HT-29 (cell line): ENCODE data around the gene FOXN4. TPM values are rescaled to one million over a fixed set of nuclear protein-coding genes. Genes with fewer than 3 reads are reported as not detected.

ENCODE experiments used
- DNase-seq: peaks from one replicate; pipeline ENCODE4 v3.0.0-alpha.2; 2015; ENCODE audit warnings: low spot score
- total RNA-seq: library from RNA; depleted of rRNA; stranded (reverse); fragments of >200 nt; shearing (Covaris generic); gene quantifications from 2 replicates; pipeline ENCODE4 v1.2.3, GENCODE V29; 2014

Gene FOXN4
- total RNA-seq, 1 experiment from 2014 or later = not detected

DNA sequence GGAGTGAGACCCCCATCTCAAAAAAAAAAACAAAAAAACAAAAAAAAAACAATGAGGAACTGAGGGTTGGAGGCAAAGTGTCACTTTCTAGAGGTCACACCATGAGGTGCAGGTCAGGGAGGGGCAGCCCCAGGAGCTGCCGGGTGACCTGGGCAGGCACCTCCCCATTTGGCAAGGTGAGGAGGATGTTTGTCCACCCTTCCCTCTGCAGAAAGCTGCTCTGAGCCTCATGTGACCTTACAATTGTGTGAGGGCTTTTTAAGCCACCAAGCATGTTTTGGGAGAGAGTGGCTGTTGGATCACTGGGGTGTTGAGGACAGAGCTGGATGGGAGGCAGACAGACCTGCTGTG is 49.6 kb downstream of the FOXN4 start:
- no peak for DNase-seq

DNA sequence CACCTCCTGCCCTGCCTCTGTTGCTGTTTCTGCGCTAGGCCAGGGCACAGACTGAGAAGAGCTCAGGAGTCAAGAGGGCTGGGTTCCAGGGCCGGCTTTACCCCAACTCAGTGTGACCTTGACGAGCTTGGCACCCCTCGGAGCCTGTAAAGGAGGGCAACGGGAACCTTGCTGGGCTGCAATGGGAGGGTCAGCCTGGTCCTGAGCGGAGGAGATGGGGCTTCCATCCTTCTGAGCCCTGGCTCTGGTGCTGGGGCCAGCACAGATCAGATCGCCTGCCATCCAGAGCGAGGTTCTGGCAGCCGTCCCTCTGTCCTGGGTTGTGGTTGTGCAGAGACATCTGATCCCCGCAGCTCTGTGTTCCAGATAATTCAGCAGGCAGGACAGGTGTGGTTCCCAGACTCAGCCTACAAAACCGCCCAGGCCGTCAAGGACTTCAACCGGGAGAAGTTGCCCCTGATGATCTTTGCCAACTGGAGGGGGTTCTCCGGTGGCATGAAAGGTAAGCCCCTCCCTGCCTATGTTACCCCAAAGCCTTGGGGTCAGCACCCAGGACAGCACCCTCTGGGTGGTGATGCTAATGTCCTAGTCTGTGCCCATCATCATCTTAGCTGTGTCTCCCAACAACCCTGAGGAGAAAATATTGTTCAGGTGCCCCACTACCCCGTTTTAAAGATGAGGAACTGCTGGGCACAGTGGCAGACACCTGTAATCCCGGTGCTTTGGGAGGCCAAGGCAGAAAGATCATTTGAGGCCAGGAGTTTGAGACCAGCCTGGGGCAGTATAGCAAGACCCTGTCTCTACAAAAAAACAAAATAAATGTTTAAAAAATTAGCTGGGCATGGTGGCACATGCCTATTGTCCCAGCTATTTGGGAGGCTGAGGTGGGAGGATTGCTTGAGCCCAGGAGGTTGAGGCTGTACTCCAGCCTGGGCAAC is 50.2 kb downstream of the FOXN4 start:
- DNase-seq = no peak

DNA sequence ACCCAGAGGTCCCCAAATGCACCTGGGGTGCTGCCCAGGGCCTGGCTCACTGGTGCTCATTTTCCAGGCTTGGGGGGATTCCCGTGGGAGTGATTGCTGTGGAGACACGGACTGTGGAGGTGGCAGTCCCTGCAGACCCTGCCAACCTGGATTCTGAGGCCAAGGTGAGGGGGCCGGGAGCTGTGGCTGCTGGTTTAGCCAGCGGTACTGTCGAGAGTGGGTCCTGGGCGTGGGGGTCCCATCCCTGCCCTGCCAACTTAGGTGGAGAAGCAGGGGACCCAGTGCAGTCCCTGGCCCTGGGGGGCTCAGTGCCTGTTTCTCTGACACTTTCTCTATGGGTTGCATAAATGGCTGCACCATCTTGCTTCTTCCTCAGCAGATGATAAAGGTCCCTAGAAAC is 50.9 kb downstream of the FOXN4 start:
- no peak for DNase-seq

DNA sequence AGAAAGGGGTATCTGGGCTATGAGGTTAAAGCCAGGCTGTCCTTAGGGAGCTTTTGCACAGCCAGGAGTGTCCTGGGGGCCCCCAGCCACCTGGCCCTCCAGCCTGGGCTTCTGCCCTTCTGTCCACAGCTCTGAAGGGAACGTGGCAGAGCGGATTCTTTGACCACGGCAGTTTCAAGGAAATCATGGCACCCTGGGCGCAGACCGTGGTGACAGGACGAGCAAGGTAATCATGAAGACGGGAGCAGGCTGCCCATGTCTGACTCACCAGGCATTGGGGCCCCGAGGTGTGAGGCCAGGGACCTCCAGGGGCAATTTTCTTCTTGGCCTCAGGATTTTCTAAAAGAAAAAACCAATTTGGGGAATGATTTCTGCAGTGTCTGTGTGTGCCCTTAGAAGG is 53.1 kb downstream of the FOXN4 start:
- DNase-seq = no peak

DNA sequence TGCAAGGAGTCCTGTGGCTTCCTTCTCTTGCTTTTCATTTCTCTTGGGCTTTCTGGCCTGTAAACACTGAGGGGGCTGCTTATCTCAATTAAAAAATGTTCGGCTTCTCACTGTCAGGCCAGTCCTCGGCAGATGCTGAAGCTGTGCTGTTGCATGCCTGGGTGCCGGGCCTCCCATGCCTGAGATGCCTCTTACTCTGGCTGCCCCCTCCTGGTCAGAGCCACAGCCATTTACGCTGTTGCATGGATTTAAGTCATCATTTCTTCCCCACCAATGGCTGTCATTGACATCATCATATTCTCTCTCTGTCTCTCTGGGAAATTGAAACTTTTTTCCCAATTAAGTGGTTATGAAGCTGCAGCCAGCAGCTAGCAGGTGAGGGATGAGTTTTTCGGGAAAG is 53.7 kb downstream of the FOXN4 start:
- DNase-seq = peak; percentile 34

DNA sequence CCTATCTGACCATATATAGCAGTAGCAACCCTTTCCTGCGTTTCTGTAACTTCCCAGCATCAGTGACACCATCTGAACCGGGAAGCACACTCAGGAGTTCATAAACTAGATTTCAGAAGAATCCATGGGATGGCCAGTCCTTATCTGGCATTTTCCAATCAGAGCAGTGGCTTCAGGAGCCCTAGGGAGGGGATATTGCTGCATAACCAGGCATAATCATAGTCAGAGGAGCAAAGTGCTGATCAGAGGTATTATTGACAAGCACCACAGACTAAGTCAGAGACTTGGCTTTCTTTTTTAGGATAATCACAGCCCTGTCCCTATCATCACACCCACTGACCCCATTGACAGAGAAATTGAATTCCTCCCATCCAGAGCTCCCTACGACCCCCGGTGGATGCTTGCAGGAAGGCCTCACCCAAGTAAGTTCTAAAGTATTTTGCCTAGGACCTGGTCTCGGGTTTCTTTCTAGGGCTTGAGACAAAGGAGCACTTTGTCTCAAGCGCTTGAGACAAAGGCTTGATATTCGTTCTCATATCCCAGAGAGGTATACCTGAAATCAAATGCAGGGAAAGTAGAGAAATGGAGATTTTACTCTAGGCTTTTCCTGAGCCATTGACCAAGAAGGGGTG is 55.1 kb downstream of the FOXN4 start:
- no peak for DNase-seq

DNA sequence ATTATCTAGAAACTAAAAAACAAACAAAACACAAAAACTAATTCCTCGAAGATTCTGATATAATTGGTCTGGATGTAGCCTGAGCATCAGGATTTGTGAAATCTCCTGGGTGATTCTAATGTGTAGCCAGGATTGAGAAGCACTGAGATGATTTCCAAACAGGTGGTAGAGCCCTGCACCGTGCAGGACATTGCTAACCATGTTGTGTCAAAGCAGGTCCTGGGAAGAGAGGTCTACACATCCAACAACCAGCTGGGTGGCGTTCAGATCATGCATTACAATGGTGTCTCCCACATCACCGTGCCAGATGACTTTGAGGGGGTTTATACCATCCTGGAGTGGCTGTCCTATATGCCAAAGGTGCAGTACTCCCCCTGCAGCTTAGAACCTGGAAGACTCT is 56.3 kb downstream of the FOXN4 start:
- DNase-seq = no peak

DNA sequence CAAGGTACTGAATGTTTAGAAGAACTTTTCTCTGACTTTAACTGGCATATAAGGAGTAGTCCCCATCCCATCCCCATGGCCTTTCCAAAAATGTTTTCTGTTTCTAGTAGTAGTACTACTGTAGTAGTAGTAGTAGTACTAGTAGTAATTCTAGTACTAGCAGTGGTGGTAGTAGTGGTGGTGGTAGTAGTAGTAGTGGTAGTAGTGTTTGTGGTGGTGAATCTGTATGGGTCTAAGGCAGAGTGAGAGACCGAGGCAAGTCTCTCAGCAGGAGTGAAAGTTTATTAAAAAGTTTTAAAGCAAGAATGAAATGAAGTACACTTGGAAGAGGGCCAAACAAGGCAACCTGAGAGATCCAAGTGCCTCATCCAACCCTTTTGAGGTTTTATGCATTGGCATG is 58.6 kb downstream of the FOXN4 start:
- no peak for DNase-seq

DNA sequence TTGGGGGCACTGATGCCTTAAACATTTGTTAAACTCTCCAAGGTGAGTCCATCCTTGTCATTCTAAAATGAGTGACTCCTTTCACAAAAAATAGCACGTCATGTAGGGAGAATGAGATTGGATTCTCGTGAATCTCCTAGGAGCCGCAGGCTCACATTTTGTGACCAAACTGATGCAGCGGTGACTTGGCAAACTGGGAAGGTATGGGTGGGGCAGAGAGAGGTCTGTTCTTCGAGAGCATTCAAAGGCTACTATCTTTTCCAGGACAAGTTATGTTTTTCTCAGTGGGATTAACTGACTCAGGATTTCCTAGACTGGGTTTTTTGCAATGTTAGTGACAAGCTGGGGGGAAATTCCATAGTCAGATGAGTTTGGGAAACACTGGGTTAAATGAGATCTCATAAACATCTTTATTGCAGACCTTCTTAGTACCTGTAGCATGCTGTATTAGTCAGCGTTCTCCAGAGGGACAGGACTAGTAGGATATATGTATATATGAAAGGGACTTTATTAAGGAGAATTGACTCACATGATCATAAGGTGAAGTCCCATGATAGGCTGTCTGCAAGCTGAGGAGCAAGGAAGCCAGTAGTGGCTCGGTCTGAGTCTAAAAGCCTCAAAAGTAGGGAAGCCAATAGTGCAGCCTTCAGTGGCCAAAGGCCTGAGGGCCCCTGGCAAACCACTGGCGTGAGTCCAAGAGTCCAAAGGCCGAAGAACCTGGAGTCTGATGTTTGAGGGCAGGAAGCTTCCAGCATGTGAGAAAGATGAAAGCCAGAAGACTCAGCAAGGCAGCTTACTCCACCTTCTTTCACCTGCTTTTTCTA is 61.0 kb downstream of the FOXN4 start:
- DNase-seq = peak; percentile 71

DNA sequence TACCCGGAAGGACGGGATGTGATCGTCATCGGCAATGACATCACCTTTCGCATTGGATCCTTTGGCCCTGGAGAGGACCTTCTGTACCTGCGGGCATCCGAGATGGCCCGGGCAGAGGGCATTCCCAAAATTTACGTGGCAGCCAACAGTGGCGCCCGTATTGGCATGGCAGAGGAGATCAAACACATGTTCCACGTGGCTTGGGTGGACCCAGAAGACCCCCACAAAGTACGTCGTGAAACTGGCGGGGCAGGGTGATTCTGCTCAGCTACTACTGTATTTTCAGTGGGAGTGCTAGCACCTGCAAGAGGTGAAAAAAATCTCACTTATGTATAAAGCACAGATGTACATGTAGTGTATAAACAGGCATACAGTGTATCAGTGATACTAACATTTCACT is 62.9 kb downstream of the FOXN4 start:
- DNase-seq = no peak

DNA sequence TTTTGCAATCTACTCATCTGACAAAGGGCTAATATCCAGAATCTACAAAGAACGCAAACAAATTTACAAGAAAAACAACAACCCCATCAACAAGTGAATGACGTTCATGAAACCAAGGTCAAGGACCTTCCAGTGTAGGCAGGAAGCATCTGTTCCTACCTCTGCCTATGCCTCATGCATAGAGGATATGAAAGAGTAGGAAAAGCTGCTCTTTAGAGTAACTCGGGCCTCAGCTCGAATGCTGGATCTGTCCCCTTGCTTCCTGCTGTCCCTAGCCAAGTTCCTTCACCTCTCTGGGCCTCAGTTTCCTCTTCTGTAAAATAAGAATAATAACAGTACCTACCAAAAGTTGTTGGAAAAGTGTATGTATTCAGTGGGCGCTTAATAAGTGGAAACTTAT is 65.0 kb downstream of the FOXN4 start:
- no peak for DNase-seq

DNA sequence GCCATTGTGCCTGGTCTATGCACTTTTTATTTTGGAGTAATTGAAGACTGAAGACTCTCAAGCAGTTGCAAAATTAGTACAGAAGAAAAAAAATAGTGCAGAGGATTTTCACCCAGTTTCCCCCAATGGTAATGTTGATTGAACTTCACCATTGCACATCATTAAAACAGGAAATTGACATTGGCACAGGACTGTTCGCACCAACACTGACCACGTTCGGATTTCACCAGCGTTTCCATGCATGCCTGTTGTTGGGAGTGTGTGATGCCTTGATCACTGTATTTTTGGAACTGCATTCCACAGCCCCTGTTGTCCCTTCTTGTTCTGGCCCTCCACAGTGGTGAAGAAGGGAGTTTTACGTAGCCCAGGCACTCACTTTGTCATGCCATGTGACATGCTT is 67.1 kb downstream of the FOXN4 start:
- DNase-seq = no peak

DNA sequence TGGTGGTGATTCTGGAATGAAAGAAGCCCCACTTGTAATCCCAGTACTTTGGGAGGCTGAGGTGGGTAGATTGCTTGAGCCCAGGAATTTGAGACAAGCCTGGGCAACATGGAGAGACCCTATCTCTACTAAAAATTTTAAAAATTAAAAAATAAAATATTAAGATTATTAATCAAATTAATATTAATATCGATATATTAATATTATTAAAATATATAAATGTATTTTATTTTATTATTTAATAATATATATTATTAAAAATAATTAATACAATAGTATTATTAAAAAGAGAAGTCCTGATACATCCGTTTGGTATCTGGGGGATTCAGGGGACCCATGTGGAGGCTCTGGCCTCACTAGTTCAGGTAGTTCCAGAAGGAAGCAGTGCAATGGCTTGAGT is 68.7 kb downstream of the FOXN4 start:
- DNase-seq = no peak

DNA sequence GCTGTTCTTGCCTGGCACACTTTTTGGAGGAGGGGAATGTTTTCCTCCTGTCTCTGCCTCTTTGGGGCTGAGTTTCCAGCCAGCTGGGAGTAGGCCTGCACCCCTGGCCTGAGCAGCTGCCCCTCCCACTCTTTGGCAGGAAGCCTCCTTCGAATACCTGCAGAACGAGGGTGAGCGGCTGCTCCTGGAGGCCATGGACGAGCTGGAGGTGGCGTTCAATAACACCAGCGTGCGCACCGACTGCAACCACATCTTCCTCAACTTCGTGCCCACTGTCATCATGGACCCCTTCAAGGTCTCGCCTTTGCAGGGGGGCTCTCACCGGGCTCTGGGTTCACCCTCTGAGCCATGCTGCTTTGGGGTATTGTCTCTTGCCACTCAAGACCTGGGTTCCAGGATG is 69.4 kb downstream of the FOXN4 start:
- no peak for DNase-seq

DNA sequence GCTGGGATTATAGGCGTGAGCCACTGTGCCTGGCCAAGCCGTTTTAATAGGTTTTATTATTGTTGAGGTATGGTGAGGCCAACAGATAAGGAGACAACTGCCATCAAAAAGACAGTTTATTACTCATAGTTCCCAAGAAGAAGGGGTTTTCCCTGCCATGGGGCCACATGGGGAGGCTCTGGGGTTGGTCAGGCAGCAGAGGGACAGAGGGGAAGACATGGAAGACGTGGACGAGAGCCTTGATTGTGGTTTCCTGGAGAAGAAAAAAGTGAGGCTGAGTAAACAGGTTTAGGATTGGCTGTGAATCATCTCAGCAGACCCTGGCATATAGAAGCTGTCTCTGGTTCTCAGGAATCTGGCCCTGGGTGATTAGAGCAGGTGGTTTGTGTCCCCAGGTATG is 69.9 kb downstream of the FOXN4 start:
- no peak for DNase-seq

DNA sequence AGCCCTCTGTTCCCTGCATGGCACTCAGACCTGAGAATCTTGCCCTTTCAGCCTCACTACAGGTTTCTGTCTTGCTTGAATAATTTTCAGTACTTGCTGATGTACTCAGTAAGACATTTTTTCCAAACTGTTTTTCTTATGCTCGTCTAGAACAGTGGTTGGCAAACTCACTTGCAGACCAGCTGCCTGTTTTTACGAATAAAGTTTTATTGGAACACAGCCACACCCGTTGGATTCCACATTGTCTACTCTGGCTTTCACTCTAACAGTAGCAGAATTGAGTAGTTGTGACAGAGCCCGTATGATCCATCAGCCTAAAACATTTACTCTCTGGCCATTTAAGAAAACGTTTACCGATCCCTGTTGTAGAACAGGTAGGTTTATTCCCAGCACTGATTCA is 72.8 kb downstream of the FOXN4 start:
- no peak for DNase-seq

DNA sequence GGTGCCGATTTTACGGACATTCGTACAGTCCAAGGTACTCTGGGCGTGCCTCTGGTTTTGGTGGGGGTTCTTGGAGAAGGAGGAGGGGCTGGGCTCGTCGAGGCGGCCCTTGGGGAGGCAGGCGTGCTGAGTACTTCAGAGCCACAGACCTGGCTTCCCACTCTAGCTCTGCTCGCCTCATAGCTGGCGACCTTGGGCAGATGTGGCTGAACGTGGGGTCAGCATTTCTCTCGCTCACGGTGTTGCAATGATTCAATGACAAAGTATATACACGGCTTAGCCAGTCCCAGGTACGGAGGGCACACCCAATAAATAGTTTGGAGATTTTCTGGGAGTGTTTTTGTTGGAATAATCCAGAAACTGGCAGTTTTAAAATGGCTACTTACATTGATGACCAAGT is 75.1 kb downstream of the FOXN4 start:
- no peak for DNase-seq

DNA sequence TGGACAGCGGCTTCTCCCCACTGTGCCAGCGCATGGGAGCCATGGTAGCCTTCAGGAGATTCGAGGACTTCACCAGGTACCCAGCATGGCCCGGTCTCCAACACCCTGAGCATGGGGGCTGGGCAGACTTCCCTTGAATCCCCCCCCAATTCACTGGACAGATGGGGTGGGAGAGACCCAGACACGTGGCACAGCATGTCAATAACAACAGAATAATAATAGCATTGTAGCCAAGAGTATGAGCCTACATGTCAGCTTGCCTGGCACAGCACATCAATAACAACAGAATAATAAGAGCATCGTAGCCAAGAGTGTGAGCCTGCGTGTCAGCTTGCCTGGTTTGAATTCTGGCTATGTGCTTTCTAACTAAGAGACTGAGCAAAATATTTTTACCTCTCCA is 76.4 kb downstream of the FOXN4 start:
- DNase-seq = no peak

DNA sequence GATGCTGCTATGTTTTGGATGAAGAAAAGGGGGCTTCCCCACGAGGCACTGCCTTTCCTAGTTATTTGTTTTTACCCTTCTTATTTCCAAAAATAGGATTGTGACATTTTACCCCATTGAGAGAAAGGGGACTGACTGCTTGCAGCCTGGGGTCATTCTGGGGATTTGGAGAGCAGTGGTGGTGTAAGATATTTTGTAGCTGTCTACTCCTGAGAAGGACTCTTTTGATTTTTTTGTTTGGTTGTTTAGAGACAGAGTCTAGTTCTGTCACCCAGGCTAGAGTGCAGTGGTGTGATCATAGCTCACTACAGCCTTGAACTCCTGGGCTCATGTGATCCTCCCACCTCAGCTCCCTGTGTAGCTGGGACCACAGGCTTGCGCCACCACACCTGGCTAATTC is 78.9 kb downstream of the FOXN4 start:
- no peak for DNase-seq

DNA sequence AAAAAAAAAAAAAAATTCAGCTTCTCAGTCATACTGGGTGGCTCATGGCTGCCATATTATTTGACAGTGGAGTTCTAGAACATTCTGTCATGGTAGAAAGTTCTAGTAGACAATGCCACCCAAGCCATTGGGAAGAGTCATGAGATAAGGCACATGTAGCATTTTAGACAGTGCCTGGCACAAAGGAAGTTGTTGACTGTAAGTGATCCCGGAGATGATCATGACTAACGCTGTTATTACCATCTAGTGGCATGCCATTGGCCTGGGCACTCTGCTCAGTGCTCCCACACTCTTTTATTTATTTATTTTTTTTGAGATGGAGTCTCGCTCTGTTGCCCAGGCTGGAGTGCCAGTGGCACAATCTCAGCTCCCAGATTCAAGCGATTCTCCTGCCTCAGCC is 80.4 kb downstream of the FOXN4 start:
- DNase-seq = no peak
